T-helper 2 cell (primary cell): ENCODE measurements around the gene CDCA7.
"Not testable (repeated sequence)": the region's sequence is repeated elsewhere in the genome, so short reads cannot be mapped to it uniquely, and the experiment has no call there.

Source experiments
- DNase-seq, 5 experiments: peaks; one replicate each; pipeline versions ENCODE4 v3.0.0 to v3.0.0-alpha.2; 2012 to 2022

Gene CDCA7

DNA sequence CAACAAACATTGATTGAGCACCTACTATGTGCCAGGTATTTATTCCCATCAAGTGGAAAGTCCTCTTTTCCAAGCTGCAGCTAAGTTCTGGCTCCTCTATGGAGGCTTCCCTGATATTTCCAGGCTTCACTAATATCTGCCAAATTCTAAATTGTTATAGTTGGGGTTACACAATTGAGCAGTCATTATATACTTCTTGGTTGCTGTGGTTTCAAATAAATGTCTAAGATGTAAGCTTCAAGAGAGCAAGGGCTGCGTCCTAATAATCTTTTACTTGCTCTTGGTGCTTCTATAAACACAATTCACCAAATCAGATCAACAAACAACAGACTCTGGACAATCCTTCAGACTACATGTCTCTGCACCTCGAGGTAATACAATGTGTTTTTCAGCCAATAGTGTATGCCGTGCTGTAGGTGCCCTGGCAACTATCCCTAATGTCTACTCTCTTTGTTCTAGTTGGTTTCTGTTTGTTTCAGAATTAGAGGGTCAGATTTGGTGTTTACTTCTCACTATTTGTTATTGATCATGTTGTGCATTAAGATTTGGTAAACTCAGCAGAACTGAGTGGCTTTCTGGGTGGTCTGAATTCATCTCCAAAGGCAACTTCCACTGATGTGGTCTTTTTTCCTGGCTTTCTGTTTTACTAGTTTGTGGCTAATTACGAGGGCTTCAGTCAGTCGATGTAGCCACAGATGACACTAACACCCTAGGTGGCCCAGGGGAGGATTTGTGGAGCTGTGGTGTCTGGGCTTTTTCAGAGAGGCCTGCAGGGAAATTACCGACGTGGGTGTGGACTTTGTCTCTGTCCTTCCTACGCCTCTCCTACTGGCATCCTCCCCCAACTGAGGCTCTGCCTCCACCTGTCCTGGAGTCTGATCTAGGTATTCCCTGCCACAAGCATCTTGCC, 50.4 kb downstream of the CDCA7 start:
- no peak for DNase-seq

DNA sequence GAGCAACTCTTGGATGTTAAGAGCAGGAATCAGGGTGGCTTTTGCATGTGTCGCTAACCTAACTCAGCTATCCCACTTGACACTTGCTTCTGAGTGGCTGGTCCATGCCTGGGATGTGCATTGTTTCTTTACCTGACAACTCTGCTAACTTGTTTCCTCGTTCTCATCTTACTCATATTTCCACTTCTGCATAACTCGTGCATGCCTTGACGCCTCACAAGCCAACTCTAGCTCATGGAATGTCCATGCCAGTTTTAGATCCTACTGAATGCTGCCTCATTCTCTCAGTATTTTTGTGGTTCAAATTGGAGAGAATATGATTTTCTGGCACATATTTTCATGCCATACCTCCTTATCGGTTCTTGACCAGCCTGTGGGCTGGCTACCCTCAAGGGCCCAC, 52.5 kb downstream of the CDCA7 start:
- no peak for DNase-seq

DNA sequence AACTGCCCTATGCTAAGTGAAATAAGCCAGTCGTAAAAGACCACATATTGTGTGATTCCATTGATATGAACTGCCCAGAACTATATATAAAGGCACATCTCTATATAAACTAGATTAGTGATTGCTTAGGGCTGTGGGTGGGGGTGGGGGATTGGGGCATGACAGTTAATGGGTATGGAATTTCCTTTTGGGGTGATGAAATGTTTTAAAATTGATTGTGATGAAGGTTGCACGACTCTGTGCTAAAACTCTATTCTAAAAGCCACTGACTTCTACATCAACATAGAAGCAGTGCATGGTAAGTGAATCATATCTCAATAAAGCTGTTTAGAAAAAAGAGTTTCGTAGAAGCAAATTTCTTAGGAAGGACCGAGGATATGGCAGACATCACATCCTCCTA, 53.0 kb downstream of the CDCA7 start:
- DNase-seq: no peak

DNA sequence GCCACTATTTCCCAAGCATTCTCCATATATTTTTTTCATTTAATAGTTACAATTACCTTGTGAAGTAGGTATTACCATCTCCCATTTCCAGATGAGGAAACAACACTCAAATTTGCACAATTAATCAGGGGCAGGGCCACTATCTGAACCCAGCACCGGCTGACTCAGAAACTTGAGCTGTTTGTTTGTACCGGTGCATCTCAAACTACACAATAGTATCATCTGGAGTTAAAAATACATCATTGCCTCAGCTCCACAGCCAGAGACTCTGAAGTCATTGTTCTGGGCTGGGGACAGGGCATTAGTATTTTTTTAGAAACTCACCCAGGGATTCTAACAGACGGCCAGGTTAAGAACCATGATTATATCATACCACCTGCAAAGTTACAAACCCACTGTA, 55.9 kb downstream of the CDCA7 start:
- no peak for DNase-seq

- DNase-seq: no peak
Measured at GRCh38 chr2:173412628-173413027, 58.0 kb downstream of the CDCA7 start.

- no peak for DNase-seq
Measured at GRCh38 chr2:173414823-173415322, 60.2 kb downstream of the CDCA7 start.

GRCh38 chr2:173415431-173416381, 61.0 kb downstream of the CDCA7 start:
- DNase-seq: no peak

- DNase-seq: not testable (repeated sequence)
Measured at GRCh38 chr2:173416415-173417152, 61.9 kb downstream of the CDCA7 start.

DNA sequence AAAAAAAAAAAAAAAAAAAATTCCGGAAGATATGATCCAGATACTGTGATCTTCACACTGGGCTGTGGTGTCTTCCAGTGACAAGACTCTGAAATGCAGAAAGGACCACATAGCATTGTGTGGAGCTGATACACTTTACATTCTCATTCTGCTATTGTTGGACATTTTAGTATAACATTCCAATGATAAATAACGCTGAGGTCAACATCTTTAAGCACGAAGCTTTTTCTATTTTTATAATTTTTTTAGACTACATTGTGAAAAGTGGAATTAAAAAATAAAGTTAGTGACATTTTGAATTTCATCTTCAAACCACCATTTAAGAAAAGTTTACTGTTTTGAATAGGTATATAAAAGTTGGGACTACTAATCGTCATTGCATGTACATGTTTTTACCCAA, 62.7 kb downstream of the CDCA7 start:
- no peak for DNase-seq

DNA sequence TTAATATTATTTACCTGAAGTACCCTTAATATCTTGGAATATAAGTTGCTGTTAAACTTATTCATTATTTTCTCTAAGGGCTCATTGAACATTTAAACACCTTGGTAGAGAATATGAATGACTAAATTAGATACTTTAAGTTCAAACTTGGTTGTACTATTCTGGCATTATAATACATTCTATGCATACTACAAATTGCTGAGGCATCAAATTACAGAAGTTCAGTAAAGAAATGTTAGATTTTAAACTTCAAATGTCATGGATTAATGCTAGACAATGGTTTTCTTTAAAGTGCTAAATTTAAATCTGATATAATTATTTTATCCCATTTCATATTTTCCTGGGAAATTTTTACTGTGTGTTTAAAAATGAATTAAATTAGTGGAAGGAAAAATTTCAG, 63.1 kb downstream of the CDCA7 start:
- no peak for DNase-seq
